ENCODE data around the gene CRELD2.

The CRELD2 gene

DNA sequence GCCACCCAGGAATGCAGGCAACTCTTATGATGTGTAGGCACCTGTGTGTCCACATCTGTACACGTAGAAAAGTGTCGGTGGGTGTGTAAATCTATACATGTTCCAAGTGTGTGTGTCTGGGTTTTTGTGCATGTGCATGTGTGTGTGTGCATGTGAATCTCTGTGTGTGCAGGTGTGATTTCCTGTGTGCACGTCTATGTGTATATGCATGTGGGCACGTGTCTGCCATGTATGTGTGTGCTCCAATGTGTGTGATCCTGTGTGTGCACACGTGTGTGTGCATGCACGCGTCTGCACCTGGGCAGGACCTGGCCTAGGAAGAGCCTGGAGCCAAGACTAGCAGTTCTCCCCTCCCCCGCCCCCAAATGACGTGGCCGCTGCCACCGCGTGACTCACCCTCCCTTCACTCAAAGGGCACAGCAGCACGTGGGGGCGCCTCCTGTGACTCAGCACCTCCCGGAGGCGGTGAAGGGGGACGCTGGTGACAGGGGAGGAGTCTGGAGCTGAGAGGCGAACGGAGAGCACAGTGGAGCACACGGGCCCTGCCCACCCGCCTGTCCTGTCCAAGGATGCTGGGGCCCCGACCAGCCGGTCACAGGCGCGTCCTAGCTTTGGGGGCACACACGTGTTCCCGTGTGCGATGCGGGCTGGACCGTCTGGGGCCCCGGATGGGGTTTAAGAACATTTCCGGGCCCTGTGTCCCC lies 52.2 kb downstream of the CRELD2 start (continued):
- TF ChIP-seq, protein P1, sequence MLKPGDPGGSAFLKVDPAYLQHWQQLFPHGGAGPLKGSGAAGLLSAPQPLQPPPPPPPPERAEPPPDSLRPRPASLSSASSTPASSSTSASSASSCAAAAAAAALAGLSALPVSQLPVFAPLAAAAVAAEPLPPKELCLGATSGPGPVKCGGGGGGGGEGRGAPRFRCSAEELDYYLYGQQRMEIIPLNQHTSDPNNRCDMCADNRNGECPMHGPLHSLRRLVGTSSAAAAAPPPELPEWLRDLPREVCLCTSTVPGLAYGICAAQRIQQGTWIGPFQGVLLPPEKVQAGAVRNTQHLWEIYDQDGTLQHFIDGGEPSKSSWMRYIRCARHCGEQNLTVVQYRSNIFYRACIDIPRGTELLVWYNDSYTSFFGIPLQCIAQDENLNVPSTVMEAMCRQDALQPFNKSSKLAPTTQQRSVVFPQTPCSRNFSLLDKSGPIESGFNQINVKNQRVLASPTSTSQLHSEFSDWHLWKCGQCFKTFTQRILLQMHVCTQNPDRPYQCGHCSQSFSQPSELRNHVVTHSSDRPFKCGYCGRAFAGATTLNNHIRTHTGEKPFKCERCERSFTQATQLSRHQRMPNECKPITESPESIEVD (tag by site-specific recombination; IDR thresholded peaks at IDR 0.05): no peak
- TF ChIP-seq ZNF426 (tag by site-specific recombination; IDR thresholded peaks at IDR 0.05) (no peak), ZBTB21 (tag by site-specific recombination; IDR thresholded peaks at IDR 0.05) (peak; percentile 90), ZNF223 (tag by site-specific recombination; IDR thresholded peaks at IDR 0.05) (no peak), ZNF433 (tag by site-specific recombination; IDR thresholded peaks at IDR 0.05; ENCODE audit: low read depth) (no peak), ZNF510 (tag by site-specific recombination; IDR thresholded peaks at IDR 0.05; ENCODE audit: insufficient replicate concordance) (no peak), ZNF2 (tag by site-specific recombination; IDR thresholded peaks at IDR 0.05) (peak; percentile 67), ZNF449 (tag by site-specific recombination; IDR thresholded peaks at IDR 0.05) (no peak), ZNF768 (tag by site-specific recombination; IDR thresholded peaks at IDR 0.05) (no peak), ZFP37 (tag by site-specific recombination; IDR thresholded peaks at IDR 0.05) (peak; percentile 72), SCRT1 (tag by site-specific recombination; IDR thresholded peaks at IDR 0.05; ENCODE audit: borderline replicate concordance) (no peak), OSR2 (tag by site-specific recombination; IDR thresholded peaks at IDR 0.05) (peak; percentile 82), SCRT2 (tag by site-specific recombination; IDR thresholded peaks at IDR 0.05) (no peak; the same call in 1 of the 2 replicates), ZNF239 (tag by site-specific recombination; IDR thresholded peaks at IDR 0.05) (no peak), ZNF10 (tag by site-specific recombination; IDR thresholded peaks at IDR 0.05) (peak; percentile 88; the same call in 1 of the 2 replicates), ZNF16 (tag by site-specific recombination; IDR thresholded peaks at IDR 0.05; ENCODE audit: low read depth) (no peak), TRIM28 (IDR thresholded peaks at IDR 0.05; ENCODE audit: borderline replicate concordance, low read length) (peak; percentile 28; the same call in 1 of the 2 replicates), INSM2 (tag by site-specific recombination; IDR thresholded peaks at IDR 0.05) (peak; percentile 86), ZBTB17 (tag by site-specific recombination; IDR thresholded peaks at IDR 0.05) (peak; percentile 74), ZNF658 (tag by site-specific recombination; IDR thresholded peaks at IDR 0.05) (no peak), HOXA7 (CRISPR knock-in tag; IDR thresholded peaks at IDR 0.05; ENCODE audit: borderline replicate concordance) (no peak), ZNF514 (tag by site-specific recombination; IDR thresholded peaks at IDR 0.05) (no peak), BCL11B (tag by site-specific recombination; IDR thresholded peaks at IDR 0.05; ENCODE audit: low read depth) (peak; percentile 86), ZNF621 (tag by site-specific recombination; IDR thresholded peaks at IDR 0.05) (no peak), HIC1 (tag by site-specific recombination; IDR thresholded peaks at IDR 0.05) (peak; percentile 100), ZNF610 (tag by site-specific recombination; IDR thresholded peaks at IDR 0.05; ENCODE audit: borderline replicate concordance) (no peak), ZNF530 (tag by site-specific recombination; IDR thresholded peaks at IDR 0.05; ENCODE audit: low read depth) (no peak), ZNF571 (tag by site-specific recombination; IDR thresholded peaks at IDR 0.05) (no peak), ZNF335 (tag by site-specific recombination; conservative IDR thresholded peaks at IDR 0.05) (peak; percentile 47)
- TF ChIP-seq, protein P2, sequence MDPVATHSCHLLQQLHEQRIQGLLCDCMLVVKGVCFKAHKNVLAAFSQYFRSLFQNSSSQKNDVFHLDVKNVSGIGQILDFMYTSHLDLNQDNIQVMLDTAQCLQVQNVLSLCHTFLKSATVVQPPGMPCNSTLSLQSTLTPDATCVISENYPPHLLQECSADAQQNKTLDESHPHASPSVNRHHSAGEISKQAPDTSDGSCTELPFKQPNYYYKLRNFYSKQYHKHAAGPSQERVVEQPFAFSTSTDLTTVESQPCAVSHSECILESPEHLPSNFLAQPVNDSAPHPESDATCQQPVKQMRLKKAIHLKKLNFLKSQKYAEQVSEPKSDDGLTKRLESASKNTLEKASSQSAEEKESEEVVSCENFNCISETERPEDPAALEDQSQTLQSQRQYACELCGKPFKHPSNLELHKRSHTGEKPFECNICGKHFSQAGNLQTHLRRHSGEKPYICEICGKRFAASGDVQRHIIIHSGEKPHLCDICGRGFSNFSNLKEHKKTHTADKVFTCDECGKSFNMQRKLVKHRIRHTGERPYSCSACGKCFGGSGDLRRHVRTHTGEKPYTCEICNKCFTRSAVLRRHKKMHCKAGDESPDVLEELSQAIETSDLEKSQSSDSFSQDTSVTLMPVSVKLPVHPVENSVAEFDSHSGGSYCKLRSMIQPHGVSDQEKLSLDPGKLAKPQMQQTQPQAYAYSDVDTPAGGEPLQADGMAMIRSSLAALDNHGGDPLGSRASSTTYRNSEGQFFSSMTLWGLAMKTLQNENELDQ (tag by site-specific recombination; IDR thresholded peaks at IDR 0.05; ENCODE audit: low read depth): no peak

Measured in HEK293 (cell line).